ENCODE measurements around the gene LRRC72. TPM values are rescaled to one million over a fixed set of nuclear protein-coding genes. Genes with fewer than 3 reads are reported as not detected.
"Not testable (repeated sequence)": the region's sequence is repeated elsewhere in the genome, so short reads cannot be mapped to it uniquely, and the experiment has no call there.

LRRC72 gene
- total and polyA plus RNA-seq, 11 donors = not detected

DNA sequence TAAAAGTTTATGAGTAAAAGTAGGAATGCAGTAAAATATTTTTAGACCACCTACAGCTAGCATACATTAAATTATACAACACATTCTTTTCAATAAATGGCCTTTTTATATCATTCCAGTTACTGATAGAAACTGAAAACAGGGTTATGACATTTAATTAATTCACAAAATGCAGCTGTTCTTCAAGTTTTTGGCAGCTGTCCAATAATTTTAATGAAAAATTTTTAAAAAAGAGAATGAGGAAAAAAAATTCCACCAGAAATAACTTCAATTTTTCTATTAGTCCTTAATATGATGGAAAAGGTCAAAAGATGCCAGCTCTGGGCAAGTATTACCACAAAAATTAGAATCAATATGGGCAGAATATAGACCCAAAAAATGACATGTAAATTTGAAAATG is 11.9 kb upstream of the LRRC72 start:
- intact Hi-C loops (cut with DNase I) = no loop called here
- no peak for TF ChIP-seq POLR2A (IDR thresholded peaks at IDR 0.05)
- TF ChIP-seq, protein P1, sequence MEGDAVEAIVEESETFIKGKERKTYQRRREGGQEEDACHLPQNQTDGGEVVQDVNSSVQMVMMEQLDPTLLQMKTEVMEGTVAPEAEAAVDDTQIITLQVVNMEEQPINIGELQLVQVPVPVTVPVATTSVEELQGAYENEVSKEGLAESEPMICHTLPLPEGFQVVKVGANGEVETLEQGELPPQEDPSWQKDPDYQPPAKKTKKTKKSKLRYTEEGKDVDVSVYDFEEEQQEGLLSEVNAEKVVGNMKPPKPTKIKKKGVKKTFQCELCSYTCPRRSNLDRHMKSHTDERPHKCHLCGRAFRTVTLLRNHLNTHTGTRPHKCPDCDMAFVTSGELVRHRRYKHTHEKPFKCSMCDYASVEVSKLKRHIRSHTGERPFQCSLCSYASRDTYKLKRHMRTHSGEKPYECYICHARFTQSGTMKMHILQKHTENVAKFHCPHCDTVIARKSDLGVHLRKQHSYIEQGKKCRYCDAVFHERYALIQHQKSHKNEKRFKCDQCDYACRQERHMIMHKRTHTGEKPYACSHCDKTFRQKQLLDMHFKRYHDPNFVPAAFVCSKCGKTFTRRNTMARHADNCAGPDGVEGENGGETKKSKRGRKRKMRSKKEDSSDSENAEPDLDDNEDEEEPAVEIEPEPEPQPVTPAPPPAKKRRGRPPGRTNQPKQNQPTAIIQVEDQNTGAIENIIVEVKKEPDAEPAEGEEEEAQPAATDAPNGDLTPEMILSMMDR (IDR thresholded peaks at IDR 0.05) = no peak
- Histone ChIP-seq H3K4me3 (no peak overlapping the region), H3K27me3 (no peaks in the 10 kb centered on the region), H3K27ac (no peak overlapping the region), H3K4me1 (no peaks in the 10 kb centered on the region), H3K9me3 (peaks cover 0 to 6% (median 0%) of the 10 kb centered on the region in 12 donors), H3K36me3 (no peaks in the 10 kb centered on the region)
- no peak for ATAC-seq
- DNase-seq = no peak

DNA sequence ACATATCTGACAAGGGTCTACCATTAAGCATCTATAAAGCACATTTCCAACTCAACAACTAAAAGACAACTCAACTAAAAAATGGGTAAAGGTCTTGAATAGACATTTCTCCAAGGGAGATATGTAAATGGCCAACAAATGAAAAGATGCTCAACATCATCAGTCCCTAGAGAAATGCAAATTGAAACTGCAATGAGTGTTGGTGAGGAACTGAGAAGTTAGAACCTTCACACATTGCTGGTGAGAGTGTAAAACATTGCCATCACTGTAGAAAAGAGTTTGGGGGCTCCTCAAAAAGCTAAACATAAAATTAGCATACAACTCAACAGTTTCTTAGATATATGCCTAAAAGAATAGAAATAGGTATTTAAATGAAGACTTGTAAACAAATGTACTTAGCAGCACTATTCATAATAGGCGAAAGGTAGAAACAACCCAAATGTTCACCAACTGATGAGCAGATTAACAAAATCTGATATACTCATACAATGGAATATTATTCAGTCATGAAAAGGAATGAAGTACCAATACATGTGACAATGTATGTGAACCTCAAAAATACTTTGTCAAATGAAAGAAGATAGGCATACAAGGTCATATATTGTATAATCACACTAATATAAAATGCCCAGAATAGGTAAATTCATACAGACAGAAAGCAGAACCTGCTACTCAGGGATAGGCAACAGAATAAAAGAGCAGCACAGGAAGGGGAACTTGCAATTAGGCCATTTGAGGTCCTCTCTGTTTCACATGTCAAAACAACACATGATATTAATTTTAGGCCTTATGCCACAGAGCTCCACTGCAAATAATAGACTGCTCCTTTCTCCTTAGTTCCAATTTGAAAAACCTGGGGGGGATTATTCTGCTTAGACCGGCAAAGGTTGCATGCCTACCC is 10.6 kb upstream of the LRRC72 start:
- Histone ChIP-seq H3K36me3 (no peaks in the 10 kb centered on the region), H3K4me1 (no peaks in the 10 kb centered on the region), H3K27ac (no peak overlapping the region), H3K27me3 (no peaks in the 10 kb centered on the region), H3K4me3 (no peak overlapping the region), H3K9me3 (peaks cover 0 to 10% (median 0%) of the 10 kb centered on the region in 12 donors)
- WGBS, 4 donors = 95 to 96% (median 95%) methylated on average over 2 of the region's 2 CpGs
- ATAC-seq = no peak
- TF ChIP-seq POLR2A (IDR thresholded peaks at IDR 0.05) = no peak
- TF ChIP-seq, protein P1 (IDR thresholded peaks at IDR 0.05) = no peak
- intact Hi-C loops (cut with DNase I) = no loop called here
- no peak for DNase-seq

DNA sequence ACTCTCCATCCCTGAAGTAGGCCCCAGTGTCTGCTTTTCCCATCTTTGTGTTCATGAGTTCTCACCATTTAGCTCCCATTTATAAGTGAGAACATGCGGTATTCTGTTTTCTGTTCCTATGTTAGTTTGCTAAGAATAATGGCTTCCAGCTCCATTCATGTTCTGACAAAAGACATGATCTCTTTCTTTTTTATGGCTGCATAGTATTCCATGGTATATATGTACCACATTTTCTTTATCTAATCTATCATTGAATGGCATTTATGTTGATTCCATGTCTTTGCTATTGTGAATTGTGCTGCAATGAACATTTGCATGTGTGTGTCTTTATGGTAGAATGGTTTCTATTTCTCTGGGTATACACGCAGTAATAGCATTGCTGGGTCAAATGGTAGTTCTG is 6.6 kb upstream of the LRRC72 start:
- WGBS, 4 donors = 94 to 100% (median 96%) methylated on average over 2 of the region's 2 CpGs
- H3K4me1 ChIP-seq = not testable (repeated sequence)

DNA sequence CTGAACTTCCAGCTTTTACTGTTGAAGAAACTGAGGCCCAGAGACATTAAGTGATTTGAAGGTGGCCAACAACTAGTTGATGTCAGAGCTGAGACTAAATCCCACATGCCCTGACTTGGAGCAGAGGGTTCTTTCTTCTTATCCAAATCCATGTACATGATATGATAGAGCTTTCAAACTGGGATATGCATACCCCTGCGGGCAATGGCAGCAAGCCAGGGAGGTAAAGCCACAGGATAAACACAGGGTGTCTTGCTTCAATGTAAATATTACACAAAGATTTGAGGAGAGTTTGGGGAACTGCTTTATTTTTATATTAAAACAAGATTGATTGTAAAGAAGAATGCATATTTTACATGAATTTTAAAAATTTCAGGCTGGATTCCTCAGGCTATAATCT is 2.3 kb upstream of the LRRC72 start:
- no peak for DNase-seq
- no peak for ATAC-seq
- TF ChIP-seq POLR2A (IDR thresholded peaks at IDR 0.05) = no peak
- TF ChIP-seq, protein P1 (IDR thresholded peaks at IDR 0.05) = no peak
- Histone ChIP-seq H3K9me3 (peaks cover 0 to 4% (median 0%) of the 10 kb centered on the region in 12 donors), H3K4me3 (no peak overlapping the region), H3K27me3 (no peaks in the 10 kb centered on the region), H3K27ac (no peak overlapping the region), H3K4me1 (no peaks in the 10 kb centered on the region), H3K36me3 (no peaks in the 10 kb centered on the region)
- intact Hi-C loops (cut with DNase I) = no loop called here
- 15 to 44% (median 41%) methylated on average over 1 of the region's 1 CpG for WGBS, 4 donors

More for the DNA sequence above, 6.6 kb upstream of the LRRC72 start:
- H3K9me3 ChIP-seq; H3K27me3 ChIP-seq; ATAC-seq; H3K36me3 ChIP-seq; DNase-seq; H3K4me3 ChIP-seq; intact Hi-C loops (cut with DNase I); H3K27ac ChIP-seq: not testable (repeated sequence)

DNA sequence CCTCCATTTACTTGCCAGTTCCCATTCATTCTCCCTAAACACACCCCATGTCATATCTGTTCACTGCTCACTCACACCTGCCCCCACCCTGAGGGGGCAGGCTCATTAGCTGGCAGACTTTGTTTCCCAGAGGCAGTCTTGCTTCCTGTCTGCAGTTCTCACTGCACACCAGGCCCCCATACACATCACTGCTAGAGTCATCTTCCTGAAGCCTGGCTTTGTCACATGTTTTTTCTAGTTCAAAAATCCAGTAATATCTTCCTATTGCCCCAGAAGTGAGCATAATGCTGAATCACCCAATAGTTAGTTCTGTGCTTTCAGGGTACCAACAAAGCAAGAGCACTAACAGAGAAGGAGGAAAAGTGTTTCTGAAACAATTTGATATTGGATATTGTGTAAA is 1.9 kb downstream of the LRRC72 start:
- ATAC-seq (no peak), DNase-seq (no peak)
- Histone ChIP-seq H3K27ac (no peak overlapping the region), H3K9me3 (no peaks in the 10 kb centered on the region), H3K4me3 (no peak overlapping the region), H3K4me1 (no peaks in the 10 kb centered on the region), H3K27me3 (no peaks in the 10 kb centered on the region), H3K36me3 (no peaks in the 10 kb centered on the region)
- intact Hi-C loops (cut with DNase I) = no loop called here
- TF ChIP-seq, protein P1 (IDR thresholded peaks at IDR 0.05) = no peak
- no peak for TF ChIP-seq POLR2A (IDR thresholded peaks at IDR 0.05)
